ENCODE measurements around the gene S1PR5.
A peak's percentile ranks its signal among the peaks of the same experiment; 100 is the strongest.
"Not testable (repeated sequence)": the region's sequence is repeated elsewhere in the genome, so short reads cannot be mapped to it uniquely, and the experiment has no call there.

The S1PR5 gene

GRCh38 chr19:10544242-10544752 lies 27.1 kb upstream of the S1PR5 start:
- no peak for DNase-seq (ENCODE audit: low spot score)

- peak; percentile 96 for DNase-seq (ENCODE audit: low spot score)
Observed at GRCh38 chr19:10543420-10544241, 26.4 kb upstream of the S1PR5 start, which contains the start of gene ATG4D. Gene ATG4D (plus strand): TSS chr19:10543904. CDS start chr19:10544091, 187 bp downstream.

- DNase-seq (ENCODE audit: low spot score), result no peak
Observed at GRCh38 chr19:10543059-10543419, 25.8 kb upstream of the S1PR5 start.

- DNase-seq (ENCODE audit: low spot score), result not testable (repeated sequence)
Observed at GRCh38 chr19:10539016-10539415, 21.8 kb upstream of the S1PR5 start.

GRCh38 chr19:10538204-10538983 lies 21.1 kb upstream of the S1PR5 start:
- no peak for DNase-seq (ENCODE audit: low spot score)

- DNase-seq (ENCODE audit: low spot score), result no peak
Observed at GRCh38 chr19:10537668-10538067, 20.4 kb upstream of the S1PR5 start.

GRCh38 chr19:10535613-10536012 lies 18.4 kb upstream of the S1PR5 start:
- no peak for DNase-seq (ENCODE audit: low spot score)

- no peak for DNase-seq (ENCODE audit: low spot score)
Observed at GRCh38 chr19:10533646-10534386, 16.6 kb upstream of the S1PR5 start.

GRCh38 chr19:10532457-10532856 lies 15.2 kb upstream of the S1PR5 start:
- DNase-seq (ENCODE audit: low spot score), result no peak

- DNase-seq (ENCODE audit: low spot score), result not testable (repeated sequence)
Observed at GRCh38 chr19:10526887-10527286, 9.6 kb upstream of the S1PR5 start.

- no peak for DNase-seq (ENCODE audit: low spot score)
Observed at GRCh38 chr19:10525636-10526035, 8.4 kb upstream of the S1PR5 start.

- no peak for DNase-seq (ENCODE audit: low spot score)
Observed at GRCh38 chr19:10523135-10523636, 5.9 kb upstream of the S1PR5 start.

- DNase-seq (ENCODE audit: low spot score), result no peak
Observed at GRCh38 chr19:10521461-10522171, 4.4 kb upstream of the S1PR5 start.

- no peak for DNase-seq (ENCODE audit: low spot score)
Observed at GRCh38 chr19:10520652-10521318, 3.5 kb upstream of the S1PR5 start.

GRCh38 chr19:10519421-10519820 lies 2.2 kb upstream of the S1PR5 start:
- DNase-seq (ENCODE audit: low spot score), result no peak

- DNase-seq (ENCODE audit: low spot score), result no peak
Observed at GRCh38 chr19:10518444-10519361, 1.5 kb upstream of the S1PR5 start.

- no peak for DNase-seq (ENCODE audit: low spot score)
Observed at GRCh38 chr19:10517760-10518443, 655 bp upstream of the S1PR5 start.

GRCh38 chr19:10516671-10517286 lies 468 bp downstream of the S1PR5 start:
- DNase-seq (ENCODE audit: low spot score), result no peak

GRCh38 chr19:10516064-10516385 lies 1.2 kb downstream of the S1PR5 start:
- DNase-seq (ENCODE audit: low spot score), result no peak
